ENCODE data around the gene NOM1. TPM values are rescaled to one million over a fixed set of nuclear protein-coding genes. Genes with fewer than 3 reads are reported as not detected.

Gene NOM1
- total RNA-seq, 2 experiments from 2014 or later, result 31.9 to 35.0 TPM

Other genes starting within 250 kb of the NOM1 start
- 10 to 100 TPM; 64.0 to 69.8 TPM for gene LMBR1, start 56.5 kb upstream of the NOM1 start, total RNA-seq
- not detected for gene MNX1, start 61.0 kb downstream of the NOM1 start, total RNA-seq
- gene UBE3C, start 189.2 kb downstream of the NOM1 start, total RNA-seq, result 10 to 100 TPM; 54.8 to 62.1 TPM